Stimulated activated memory B cell treated with anti-CD40 and anti-IgM and Interleukin-4, amounts not matched to agents 10 μg/mL and 1 μg/mL and 100 μg/mL, for 72 hours (primary cell): ENCODE results near the gene E2F6.

Source experiments
- ATAC-seq: fragments of 150-1000 bp; cut with Tn5 transposase; 2 replicates; pipeline ENCODE4 v1.10.0; 2021
- H3K27ac Mint-ChIP-seq: one replicate; pipeline ENCODE4 v1.8.0; 2022; ENCODE audit warnings: mild to moderate bottlenecking, mixed read lengths
- H3K27me3 Mint-ChIP-seq: one replicate; pipeline ENCODE4 v1.8.0; 2022; ENCODE audit warnings: mixed read lengths
- H3K36me3 Mint-ChIP-seq: one replicate; pipeline ENCODE4 v1.8.0; 2022; ENCODE audit warnings: mixed read lengths
- H3K4me1 Mint-ChIP-seq: one replicate; pipeline ENCODE4 v1.8.0; 2022; ENCODE audit warnings: mixed read lengths
- H3K4me3 Mint-ChIP-seq: one replicate; pipeline ENCODE4 v1.8.0; 2022; ENCODE audit warnings: mild to moderate bottlenecking, moderate library complexity, mixed read lengths
- H3K9me3 Mint-ChIP-seq: one replicate; pipeline ENCODE4 v1.8.0; 2022; ENCODE audit warnings: mixed read lengths

E2F6 gene

GRCh38 chr2:11450791-11451190 lies 15.2 kb downstream of the E2F6 start:
- peaks cover 4% of the 10 kb centered on the region for H3K4me1 Mint-ChIP-seq
- H3K9me3 Mint-ChIP-seq: no peaks in the 10 kb centered on the region
- H3K27ac Mint-ChIP-seq: no peak overlapping the region
- no peak overlapping the region for H3K4me3 Mint-ChIP-seq
- H3K27me3 Mint-ChIP-seq: no peaks in the 10 kb centered on the region
- no peak for ATAC-seq
- peaks cover 52% of the 10 kb centered on the region for H3K36me3 Mint-ChIP-seq

GRCh38 chr2:11446733-11447248 lies 19.2 kb downstream of the E2F6 start:
- peak; percentile 58 for ATAC-seq
- Mint-ChIP-seq H3K27ac (no peak overlapping the region), H3K4me3 (no peak overlapping the region), H3K4me1 (no peaks in the 10 kb centered on the region), H3K27me3 (no peaks in the 10 kb centered on the region), H3K9me3 (peaks cover 9% of the 10 kb centered on the region), H3K36me3 (peaks cover 53% of the 10 kb centered on the region)

GRCh38 chr2:11444737-11445136 lies 21.2 kb downstream of the E2F6 start:
- ATAC-seq: no peak
- no peak overlapping the region for H3K4me3 Mint-ChIP-seq
- peaks cover 59% of the 10 kb centered on the region for H3K36me3 Mint-ChIP-seq
- H3K9me3 Mint-ChIP-seq: peaks cover 13% of the 10 kb centered on the region
- H3K27ac Mint-ChIP-seq: no peak overlapping the region
- H3K4me1 Mint-ChIP-seq: no peaks in the 10 kb centered on the region
- no peaks in the 10 kb centered on the region for H3K27me3 Mint-ChIP-seq

GRCh38 chr2:11438555-11439080 lies 27.3 kb downstream of the E2F6 start:
- no peak for ATAC-seq
- Mint-ChIP-seq H3K36me3 (peaks cover 40% of the 10 kb centered on the region), H3K4me3 (no peak overlapping the region), H3K9me3 (peaks cover 10% of the 10 kb centered on the region), H3K4me1 (no peaks in the 10 kb centered on the region), H3K27ac (no peak overlapping the region), H3K27me3 (no peaks in the 10 kb centered on the region)

- H3K36me3 Mint-ChIP-seq: peaks cover 35% of the 10 kb centered on the region
- no peak overlapping the region for H3K27ac Mint-ChIP-seq
- no peaks in the 10 kb centered on the region for H3K27me3 Mint-ChIP-seq
- H3K4me1 Mint-ChIP-seq: no peaks in the 10 kb centered on the region
- no peak for ATAC-seq
- no peak overlapping the region for H3K4me3 Mint-ChIP-seq
- H3K9me3 Mint-ChIP-seq: peaks cover 6% of the 10 kb centered on the region
Observed at GRCh38 chr2:11437602-11438001, 28.4 kb downstream of the E2F6 start.

- Mint-ChIP-seq H3K4me3 (no peak overlapping the region), H3K27me3 (no peaks in the 10 kb centered on the region), H3K9me3 (no peaks in the 10 kb centered on the region), H3K36me3 (peaks cover 20% of the 10 kb centered on the region), H3K4me1 (no peaks in the 10 kb centered on the region), H3K27ac (no peak overlapping the region)
- ATAC-seq: no peak
Observed at GRCh38 chr2:11435036-11435435, 30.9 kb downstream of the E2F6 start.

GRCh38 chr2:11434443-11434842 lies 31.5 kb downstream of the E2F6 start:
- Mint-ChIP-seq H3K27me3 (no peaks in the 10 kb centered on the region), H3K27ac (no peak overlapping the region), H3K36me3 (peaks cover 21% of the 10 kb centered on the region), H3K9me3 (no peaks in the 10 kb centered on the region), H3K4me1 (no peaks in the 10 kb centered on the region), H3K4me3 (no peak overlapping the region)
- ATAC-seq: no peak

- Mint-ChIP-seq H3K27me3 (no peaks in the 10 kb centered on the region), H3K4me1 (no peaks in the 10 kb centered on the region), H3K36me3 (peaks cover 21% of the 10 kb centered on the region), H3K4me3 (no peak overlapping the region), H3K27ac (no peak overlapping the region), H3K9me3 (no peaks in the 10 kb centered on the region)
- peak; percentile 54 for ATAC-seq
Observed at GRCh38 chr2:11433822-11434221, 32.1 kb downstream of the E2F6 start.

- Mint-ChIP-seq H3K36me3 (peaks cover 15% of the 10 kb centered on the region), H3K9me3 (no peaks in the 10 kb centered on the region), H3K4me1 (no peaks in the 10 kb centered on the region), H3K27me3 (no peaks in the 10 kb centered on the region), H3K27ac (no peak overlapping the region), H3K4me3 (no peak overlapping the region)
- no peak for ATAC-seq
Observed at GRCh38 chr2:11430729-11431128, 35.2 kb downstream of the E2F6 start.

- no peaks in the 10 kb centered on the region for H3K27me3 Mint-ChIP-seq
- H3K27ac Mint-ChIP-seq: no peak overlapping the region
- no peak for ATAC-seq
- H3K36me3 Mint-ChIP-seq: peaks cover 5% of the 10 kb centered on the region
- H3K4me1 Mint-ChIP-seq: no peaks in the 10 kb centered on the region
- H3K4me3 Mint-ChIP-seq: no peak overlapping the region
- no peaks in the 10 kb centered on the region for H3K9me3 Mint-ChIP-seq
Observed at GRCh38 chr2:11427224-11427623, 38.7 kb downstream of the E2F6 start.

GRCh38 chr2:11422901-11423435 lies 43.0 kb downstream of the E2F6 start:
- Mint-ChIP-seq H3K9me3 (peaks cover 6% of the 10 kb centered on the region), H3K36me3 (peaks cover 4% of the 10 kb centered on the region), H3K4me3 (no peak overlapping the region), H3K27me3 (no peaks in the 10 kb centered on the region), H3K4me1 (no peaks in the 10 kb centered on the region), H3K27ac (no peak overlapping the region)
- no peak for ATAC-seq

GRCh38 chr2:11422491-11422865 lies 43.5 kb downstream of the E2F6 start:
- H3K27ac Mint-ChIP-seq: no peak overlapping the region

GRCh38 chr2:11421863-11422490 lies 44.0 kb downstream of the E2F6 start:
- Mint-ChIP-seq H3K27ac (no peak overlapping the region), H3K4me3 (no peak overlapping the region), H3K27me3 (no peaks in the 10 kb centered on the region), H3K36me3 (peaks cover 5% of the 10 kb centered on the region), H3K4me1 (no peaks in the 10 kb centered on the region), H3K9me3 (peaks cover 6% of the 10 kb centered on the region)
- no peak for ATAC-seq

More at GRCh38 chr2:11422491-11422865, 43.5 kb downstream of the E2F6 start:
- H3K4me1 Mint-ChIP-seq: no peaks in the 10 kb centered on the region
- no peak for ATAC-seq
- no peak overlapping the region for H3K4me3 Mint-ChIP-seq
- peaks cover 6% of the 10 kb centered on the region for H3K9me3 Mint-ChIP-seq
- peaks cover 5% of the 10 kb centered on the region for H3K36me3 Mint-ChIP-seq
- no peaks in the 10 kb centered on the region for H3K27me3 Mint-ChIP-seq

GRCh38 chr2:11420671-11421070 lies 45.3 kb downstream of the E2F6 start:
- Mint-ChIP-seq H3K27me3 (peaks cover 8% of the 10 kb centered on the region), H3K4me3 (no peak overlapping the region)

GRCh38 chr2:11420190-11420589 lies 45.8 kb downstream of the E2F6 start:
- Mint-ChIP-seq H3K36me3 (peaks cover 5% of the 10 kb centered on the region), H3K27me3 (peaks cover 12% of the 10 kb centered on the region), H3K4me3 (no peak overlapping the region), H3K27ac (no peak overlapping the region), H3K9me3 (peaks cover 6% of the 10 kb centered on the region), H3K4me1 (no peaks in the 10 kb centered on the region)
- no peak for ATAC-seq

More at GRCh38 chr2:11420671-11421070, 45.3 kb downstream of the E2F6 start:
- no peaks in the 10 kb centered on the region for H3K4me1 Mint-ChIP-seq
- ATAC-seq: no peak
- H3K9me3 Mint-ChIP-seq: peaks cover 6% of the 10 kb centered on the region
- no peak overlapping the region for H3K27ac Mint-ChIP-seq
- H3K36me3 Mint-ChIP-seq: peaks cover 5% of the 10 kb centered on the region

GRCh38 chr2:11419781-11420180 lies 46.2 kb downstream of the E2F6 start:
- no peak for ATAC-seq
- peaks cover 6% of the 10 kb centered on the region for H3K9me3 Mint-ChIP-seq
- H3K27ac Mint-ChIP-seq: no peak overlapping the region
- peaks cover 5% of the 10 kb centered on the region for H3K36me3 Mint-ChIP-seq
- peaks cover 12% of the 10 kb centered on the region for H3K27me3 Mint-ChIP-seq
- H3K4me3 Mint-ChIP-seq: no peak overlapping the region
- no peaks in the 10 kb centered on the region for H3K4me1 Mint-ChIP-seq
